ENCODE data around the gene FUT3.
"Not testable (repeated sequence)": the region's sequence is repeated elsewhere in the genome, so short reads cannot be mapped to it uniquely, and the experiment has no call there.

Gene FUT3

DNA sequence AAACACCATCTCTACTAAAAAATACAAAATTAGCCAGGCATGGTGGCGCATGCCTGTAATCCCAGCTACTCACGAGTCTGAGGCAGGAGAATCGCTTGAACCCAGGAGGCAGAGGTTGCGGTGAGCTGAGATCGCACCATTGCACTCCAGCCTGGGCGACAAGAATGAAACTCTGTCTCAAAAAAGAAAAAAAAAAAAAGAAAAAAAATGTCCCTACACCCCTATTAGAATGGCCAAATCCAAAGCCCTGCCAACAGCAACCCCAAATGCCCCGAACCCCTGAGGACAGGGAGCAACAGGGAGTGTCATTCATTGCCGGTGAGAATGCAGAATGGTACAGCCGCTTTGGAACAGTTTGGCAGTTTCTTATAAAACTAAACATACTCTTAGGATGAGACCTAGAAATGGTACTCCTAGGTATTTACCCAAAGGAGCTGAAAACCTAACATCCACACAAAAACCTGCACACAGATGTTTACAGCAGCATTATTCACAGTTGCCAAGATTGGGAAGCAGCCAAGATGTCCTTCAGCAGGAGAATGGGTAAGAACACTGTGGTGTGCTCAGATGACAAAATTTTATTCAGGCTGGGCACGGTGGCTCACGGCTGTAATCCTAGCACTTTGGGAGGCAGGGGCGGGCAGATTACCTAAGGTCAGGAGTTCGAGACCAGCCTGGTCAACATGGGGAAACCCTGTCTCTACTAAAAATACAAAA lies 32.1 kb upstream of the FUT3 start:
- not testable (repeated sequence) for DNase-seq (ENCODE audit: low read depth, low spot score); H3K4me3 ChIP-seq (ENCODE audit: low read length)

DNA sequence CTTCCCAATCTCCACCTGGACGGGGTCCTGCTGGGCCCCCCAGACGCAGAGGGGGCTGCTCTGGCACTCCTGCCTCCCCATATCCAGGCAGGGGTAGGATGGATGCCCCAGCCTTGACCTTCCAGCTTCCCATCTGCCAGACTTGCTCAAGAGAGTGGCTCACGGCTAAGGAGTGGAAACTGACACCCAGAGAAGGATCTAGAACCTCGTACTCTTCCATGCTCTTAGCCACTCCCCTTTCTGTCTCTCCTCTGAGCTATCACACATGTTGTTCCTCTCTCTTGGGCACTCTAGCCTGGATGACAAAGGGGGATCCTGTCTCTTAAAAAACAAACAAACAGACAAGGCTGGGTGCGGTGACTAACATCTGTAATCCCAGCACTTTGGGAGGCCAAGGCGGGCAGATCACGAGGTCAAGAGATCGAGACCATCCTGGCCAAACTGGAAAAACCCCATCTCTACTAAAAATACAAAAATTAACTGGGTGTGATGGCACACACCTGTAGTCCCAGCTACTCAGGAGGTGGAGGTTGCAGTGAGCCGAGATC lies 31.2 kb upstream of the FUT3 start:
- no peak overlapping the region for H3K4me3 ChIP-seq (ENCODE audit: low read length)
- DNase-seq (ENCODE audit: low read depth, low spot score), result no peak

DNA sequence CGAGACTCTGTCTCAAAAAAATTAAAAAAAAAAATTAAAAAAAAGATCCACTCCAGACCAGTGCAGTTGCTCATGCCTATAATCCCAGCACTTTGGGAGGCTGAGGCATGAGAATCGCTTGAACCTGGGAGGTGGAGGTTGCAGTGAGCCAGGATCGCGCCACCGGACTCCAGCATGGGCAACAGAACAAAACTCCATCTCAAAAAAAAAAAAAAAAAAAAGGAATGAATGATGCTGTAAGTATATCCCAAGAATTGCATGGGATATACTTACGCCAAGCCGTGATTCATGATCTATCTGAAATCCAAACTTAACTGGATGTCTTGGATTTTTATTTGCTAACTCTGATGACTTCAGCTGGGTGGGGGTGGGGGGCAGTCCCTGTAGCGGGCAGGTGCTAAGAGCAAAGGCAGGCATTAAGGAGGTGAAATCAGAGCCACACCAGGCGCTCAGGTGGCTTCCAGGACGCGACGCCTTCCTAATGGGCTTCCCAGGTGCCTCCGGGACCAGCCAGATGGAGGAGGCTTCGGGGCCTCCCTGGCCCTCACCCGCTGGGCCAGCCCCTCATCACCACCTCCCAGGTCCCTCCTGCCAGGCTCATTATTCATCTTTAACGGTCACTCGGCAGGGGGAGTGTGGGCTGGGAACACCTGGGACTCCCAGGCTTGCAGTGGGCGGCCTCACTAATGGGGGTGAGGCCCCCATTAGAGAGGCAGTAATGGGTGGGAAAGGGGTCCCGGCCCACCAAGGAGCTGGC lies 30.5 kb upstream of the FUT3 start:
- no peak overlapping the region for H3K4me3 ChIP-seq (ENCODE audit: low read length)

DNA sequence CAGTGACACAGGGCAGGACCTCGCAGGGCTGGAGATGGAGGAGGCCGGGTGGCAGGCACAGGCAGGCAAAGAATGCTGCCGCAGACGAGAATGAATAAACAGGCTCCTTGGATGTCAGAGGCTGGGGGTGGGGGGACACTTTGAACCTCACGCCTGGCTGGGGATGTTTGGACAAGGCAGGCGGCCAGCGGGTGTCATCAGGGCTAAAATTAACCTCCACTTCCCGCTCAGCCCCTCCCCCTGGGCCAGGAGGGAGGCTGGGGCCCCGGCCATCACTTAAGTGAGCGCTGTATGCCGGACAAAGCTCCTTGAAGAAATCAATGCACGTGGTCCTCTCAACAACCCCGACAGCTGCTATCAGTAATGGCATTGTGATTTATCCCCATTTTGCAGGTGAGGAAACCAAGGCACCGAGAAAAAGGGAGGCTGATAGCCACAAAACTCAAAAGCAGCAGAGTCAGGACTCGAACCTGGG lies 29.4 kb upstream of the FUT3 start:
- no peak for DNase-seq (ENCODE audit: low read depth, low spot score)
- H3K4me3 ChIP-seq (ENCODE audit: low read length), result no peak overlapping the region

More for the DNA sequence above, 30.5 kb upstream of the FUT3 start:
- DNase-seq (ENCODE audit: low read depth, low spot score), result no peak

DNA sequence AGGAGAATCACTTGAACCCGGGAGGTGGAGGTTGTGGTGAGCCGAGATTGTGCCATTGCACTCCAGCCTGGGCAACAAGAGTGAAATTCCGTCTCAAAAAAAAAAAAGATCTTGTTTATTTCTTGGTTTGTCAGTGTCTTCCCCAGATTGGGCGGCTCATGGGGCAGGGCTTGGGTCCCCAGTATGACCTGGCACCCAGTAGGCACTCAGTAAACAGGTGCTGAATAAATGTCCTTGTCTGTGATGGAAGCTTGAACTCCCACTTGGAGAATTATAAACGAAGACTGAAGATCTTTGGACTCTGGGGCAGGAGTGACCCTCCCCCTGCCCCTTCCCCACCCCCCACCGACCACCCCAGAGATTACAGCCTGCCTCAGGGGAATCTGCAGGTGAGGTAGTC lies 28.9 kb upstream of the FUT3 start:
- DNase-seq (ENCODE audit: low read depth, low spot score), result no peak
- no peak overlapping the region for H3K4me3 ChIP-seq (ENCODE audit: low read length)

DNA sequence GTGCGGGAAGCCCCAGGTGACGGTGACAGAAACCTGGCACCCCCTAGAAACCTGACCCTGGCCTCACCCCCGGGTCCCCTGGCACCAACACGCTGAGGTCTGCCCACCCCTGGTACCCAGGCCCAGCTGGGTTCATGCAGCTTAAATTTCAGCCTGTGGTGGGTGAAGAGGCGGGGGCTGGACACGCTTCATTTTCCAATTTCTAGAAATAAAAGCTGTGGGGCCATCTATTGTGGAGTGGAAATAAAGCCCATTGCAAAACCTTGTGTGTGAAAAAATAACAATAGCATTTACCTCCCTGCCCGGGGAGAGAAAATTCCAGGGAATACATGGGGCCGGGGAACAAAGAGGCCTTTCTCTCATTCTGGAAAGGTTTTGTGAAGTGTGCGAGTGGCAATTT lies 26.6 kb upstream of the FUT3 start:
- DNase-seq (ENCODE audit: low read depth, low spot score), result no peak
- no peak overlapping the region for H3K4me3 ChIP-seq (ENCODE audit: low read length)

DNA sequence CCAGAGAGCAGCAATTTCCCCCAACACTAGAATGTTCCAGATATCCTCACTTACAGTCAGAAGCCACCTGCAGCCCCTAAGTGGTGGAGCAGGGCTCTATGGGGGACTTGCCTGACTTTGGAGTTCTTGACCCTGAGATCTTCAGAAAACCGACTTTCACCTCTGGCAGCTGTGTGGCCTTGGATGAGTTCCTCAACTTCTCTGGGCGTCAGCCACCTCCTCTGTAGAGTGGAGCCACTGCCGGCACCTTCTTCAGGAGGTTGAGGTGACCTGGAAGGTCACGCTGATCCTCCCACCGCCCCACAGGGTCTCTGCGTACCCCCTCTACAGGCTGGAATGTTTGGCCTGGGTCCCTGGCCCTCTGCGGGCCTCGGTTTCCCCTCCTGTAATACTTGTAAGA lies 26.2 kb upstream of the FUT3 start:
- DNase-seq (ENCODE audit: low read depth, low spot score), result no peak
- no peak overlapping the region for H3K4me3 ChIP-seq (ENCODE audit: low read length)

DNA sequence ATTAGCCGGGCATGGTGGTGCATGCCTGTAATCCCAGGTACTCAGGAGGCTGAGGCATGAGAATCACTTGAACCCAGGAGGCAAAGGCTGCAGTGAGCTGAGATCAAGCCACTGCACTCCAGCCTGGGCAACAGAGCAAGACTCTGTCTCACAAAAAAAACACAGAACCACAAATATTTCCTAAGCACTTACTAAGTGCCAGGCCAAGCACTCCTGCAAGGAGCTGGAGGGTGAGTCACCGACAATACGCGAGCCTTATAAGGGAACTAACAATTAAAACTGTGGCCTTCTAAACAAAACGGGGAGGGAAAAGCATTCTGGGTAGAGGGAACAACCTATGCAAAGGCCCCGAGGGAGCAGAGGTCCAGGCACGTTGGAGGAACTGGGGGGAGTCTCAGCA lies 23.2 kb upstream of the FUT3 start:
- DNase-seq (ENCODE audit: low read depth, low spot score); H3K4me3 ChIP-seq (ENCODE audit: low read length): not testable (repeated sequence)

DNA sequence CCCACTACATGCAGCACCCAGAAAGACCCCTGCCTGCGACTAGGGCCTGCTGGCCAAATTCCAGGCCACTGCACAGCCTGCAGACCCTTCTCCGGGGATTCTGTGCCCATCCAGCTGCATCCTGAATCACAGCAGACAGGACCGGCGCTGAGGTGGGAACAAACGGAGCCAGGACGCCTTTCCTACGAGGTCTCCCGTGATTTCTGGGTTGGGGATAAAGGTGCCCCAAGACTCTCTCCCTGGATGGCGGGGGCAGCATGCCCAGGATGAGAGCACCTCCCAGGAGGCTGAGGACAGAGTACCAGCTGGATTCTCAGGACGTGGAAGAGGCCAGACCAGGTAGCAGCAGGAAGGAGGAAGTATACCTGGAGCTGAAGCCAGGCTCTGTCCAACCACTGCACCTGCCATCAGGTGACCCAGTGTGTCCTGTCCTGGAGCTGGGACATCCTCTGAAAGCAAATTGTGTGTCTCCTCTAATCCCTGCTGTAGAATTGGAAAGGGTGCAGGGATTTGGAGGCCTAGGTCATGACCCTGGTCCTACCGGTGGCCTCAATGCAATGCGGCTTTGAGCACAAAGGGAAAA lies 22.5 kb upstream of the FUT3 start:
- H3K4me3 ChIP-seq (ENCODE audit: low read length), result no peak overlapping the region
- no peak for DNase-seq (ENCODE audit: low read depth, low spot score)

DNA sequence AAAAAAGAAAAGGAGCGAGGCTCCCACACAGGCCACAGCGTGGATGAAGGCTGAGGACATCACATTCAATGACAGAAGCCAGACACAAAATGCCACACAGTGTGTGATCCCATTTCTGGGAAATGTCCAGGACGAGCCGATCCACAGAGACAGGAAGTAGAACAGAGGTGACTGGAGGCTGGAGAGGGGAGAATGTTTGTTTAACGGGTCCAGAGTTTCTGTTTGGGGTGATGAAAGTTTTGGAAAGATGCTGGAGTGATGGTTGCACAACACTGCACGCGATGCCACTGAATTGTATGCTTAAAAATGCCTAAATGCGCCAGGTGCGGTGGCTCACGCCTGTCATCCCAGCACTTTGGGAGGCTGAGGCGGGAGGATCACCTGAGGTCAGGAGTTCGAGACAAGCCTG lies 19.7 kb upstream of the FUT3 start:
- no peak for DNase-seq (ENCODE audit: low read depth, low spot score)
- H3K4me3 ChIP-seq (ENCODE audit: low read length), result no peak overlapping the region

DNA sequence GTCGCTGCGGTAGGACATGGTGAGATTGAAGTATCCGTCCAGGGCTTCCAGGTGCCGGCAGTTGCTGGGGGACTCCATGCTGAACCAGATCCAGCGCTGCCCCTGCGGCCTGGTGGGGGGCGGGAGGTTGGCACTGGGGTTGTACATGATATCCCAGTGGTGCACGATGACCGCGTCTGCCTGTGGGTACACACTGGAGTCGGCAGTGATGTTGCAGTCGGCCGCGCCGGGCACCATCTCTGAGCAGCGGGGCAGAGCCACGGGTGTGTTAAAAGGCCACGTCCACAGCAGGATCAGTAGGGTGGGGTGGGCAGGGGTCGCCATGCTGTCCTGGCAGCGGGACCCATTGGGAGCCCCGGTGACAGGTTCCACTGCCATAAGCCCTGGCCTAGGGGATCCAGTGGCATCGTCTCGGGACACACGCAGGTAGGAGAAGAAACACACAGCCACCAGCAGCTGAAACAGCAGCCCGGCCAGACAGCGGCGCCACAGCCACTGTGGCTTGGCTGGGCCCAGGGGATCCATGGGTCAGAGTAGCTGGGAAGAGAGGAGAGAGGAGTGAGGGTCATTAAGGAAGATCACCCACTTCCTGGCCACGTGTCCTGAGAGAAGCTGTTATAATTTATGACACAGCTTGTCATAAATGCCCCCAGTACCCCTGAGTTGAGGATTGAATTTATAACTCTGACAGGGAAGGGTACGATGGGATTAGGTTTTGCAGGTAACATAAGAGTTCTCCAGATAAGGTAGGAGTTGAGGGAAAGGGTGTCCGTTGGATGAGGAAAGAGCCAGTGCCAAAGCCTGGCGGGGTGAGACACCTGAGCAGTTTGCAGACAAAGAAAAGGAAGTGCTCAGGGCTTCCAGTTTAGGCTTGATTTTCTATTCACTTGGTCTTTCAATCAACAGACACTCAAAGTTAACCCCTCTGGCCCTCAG lies 16.2 kb upstream of the FUT3 start:
- H3K4me3 ChIP-seq (ENCODE audit: low read length), result no peak overlapping the region
- no peak for DNase-seq (ENCODE audit: low read depth, low spot score)

DNA sequence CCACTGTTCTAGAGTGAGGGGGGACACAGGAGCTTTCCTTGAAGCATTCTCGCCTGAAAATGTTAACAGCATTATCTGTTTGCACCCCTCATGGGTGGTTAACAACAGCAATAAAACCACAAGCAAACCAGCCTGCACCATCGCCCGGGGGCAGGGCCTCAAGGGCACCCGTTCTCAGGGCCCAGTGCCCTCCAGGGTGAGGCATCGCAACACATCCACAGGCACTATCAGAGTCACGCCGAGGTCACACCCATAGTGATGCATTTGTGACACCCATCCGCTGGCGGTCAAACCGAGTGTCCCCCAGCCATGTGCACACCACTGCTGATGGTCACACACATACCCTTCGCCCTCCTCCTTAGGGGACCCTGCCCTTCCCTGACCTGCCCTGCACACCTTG lies 14.5 kb upstream of the FUT3 start:
- no peak overlapping the region for H3K4me3 ChIP-seq (ENCODE audit: low read length)
- no peak for DNase-seq (ENCODE audit: low read depth, low spot score)

DNA sequence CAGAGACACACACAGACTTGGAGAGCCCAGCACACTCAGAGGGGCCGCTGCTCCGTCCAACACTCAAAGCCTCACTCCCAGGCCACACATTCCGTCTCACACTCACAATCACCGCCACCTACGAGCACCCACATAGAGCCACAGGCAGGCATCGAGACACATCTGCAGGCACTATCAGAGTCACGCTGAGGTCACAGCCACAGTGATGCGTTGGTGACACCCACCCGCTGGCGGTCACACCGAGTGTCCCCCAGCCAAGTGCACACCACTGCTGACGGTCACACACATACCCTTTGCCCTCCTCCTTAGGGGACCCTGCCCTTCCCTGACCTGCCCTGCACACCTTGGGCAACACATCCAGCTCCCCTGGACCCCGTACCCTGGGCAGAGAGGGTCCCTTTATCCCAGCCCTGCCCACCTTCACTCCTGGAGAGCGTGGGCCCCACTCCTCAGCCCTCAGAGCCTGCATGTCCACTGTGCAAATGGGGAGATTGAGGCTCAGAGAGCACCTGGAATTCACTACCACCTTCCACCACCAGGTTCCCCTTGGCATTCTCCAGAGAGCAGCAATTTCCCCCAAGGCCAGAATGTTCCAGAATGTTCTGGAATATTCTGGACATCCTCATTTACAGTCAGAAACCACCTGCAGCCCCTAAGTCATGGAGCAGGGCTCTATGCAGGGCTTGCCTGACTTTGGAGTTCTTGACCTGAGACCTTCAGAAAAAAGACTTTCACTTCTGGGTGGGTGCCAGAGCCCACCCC lies 13.7 kb upstream of the FUT3 start:
- peak; percentile 5 for DNase-seq (ENCODE audit: low read depth, low spot score)
- no peak overlapping the region for H3K4me3 ChIP-seq (ENCODE audit: low read length)

DNA sequence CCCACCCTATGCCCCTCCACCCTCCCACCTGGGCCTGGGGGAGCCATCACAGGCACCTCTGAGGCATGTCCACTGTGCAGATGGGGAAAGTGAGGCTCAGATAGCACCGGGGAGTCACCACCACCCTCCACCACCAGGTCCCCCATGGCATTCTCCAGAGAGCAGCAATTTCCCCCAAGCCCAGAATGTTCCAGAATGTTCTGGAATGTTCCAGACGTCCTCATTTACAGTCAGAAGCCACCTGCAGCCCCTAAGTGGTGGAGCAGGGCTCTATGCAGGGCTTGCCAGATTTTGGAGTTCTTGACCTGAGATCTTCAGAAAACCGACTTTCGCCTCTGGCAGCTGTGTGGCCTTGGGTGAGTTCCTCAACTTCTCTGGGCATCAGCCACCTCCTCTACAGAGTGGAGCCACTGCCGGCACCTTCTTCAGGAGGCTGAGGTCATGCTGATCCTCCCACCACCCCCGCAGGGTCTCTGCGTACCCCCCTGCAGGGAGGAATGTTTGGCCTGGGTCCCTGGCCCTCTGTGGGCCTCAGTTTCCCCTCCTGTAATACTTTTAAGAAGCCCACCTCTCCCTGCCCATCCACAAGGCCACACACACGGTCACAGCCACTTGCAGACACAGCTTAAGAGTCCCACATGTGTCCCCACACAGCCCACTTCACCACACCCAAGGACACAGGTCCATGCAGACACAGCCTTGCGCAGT lies 12.9 kb upstream of the FUT3 start:
- DNase-seq (ENCODE audit: low read depth, low spot score), result no peak
- no peak overlapping the region for H3K4me3 ChIP-seq (ENCODE audit: low read length)

DNA sequence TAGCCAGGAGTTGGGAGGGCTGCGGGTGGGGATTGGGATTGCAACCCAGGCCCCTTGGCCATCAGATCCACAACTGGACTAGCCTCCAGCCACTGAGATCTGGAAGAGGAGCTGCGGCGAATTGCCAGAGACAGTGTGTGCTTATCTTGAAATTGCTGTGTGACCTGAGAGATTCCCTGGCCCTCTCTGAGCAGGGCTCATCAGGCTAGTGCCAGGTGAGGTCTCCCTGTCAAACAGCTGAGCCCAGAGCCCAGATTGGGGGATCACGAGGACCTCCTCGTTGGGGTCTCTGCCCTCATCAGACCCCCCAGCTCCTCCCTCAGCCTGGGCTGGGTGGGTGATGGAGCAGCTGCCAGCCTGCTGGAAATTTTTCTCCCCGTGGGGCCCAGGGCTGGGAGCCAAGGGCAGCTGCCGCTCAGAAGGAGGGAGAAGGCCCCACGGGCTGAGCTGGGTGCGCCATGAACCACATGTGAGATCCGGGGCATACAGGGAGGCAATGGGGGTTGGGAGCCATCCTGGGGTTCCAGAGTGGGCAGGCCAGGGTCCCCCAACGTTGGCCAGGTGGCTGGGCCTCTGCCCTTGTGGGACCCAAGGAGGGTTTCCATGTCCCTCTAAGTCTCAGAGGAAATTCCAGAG lies 11.9 kb upstream of the FUT3 start:
- DNase-seq (ENCODE audit: low read depth, low spot score), result no peak
- no peak overlapping the region for H3K4me3 ChIP-seq (ENCODE audit: low read length)

DNA sequence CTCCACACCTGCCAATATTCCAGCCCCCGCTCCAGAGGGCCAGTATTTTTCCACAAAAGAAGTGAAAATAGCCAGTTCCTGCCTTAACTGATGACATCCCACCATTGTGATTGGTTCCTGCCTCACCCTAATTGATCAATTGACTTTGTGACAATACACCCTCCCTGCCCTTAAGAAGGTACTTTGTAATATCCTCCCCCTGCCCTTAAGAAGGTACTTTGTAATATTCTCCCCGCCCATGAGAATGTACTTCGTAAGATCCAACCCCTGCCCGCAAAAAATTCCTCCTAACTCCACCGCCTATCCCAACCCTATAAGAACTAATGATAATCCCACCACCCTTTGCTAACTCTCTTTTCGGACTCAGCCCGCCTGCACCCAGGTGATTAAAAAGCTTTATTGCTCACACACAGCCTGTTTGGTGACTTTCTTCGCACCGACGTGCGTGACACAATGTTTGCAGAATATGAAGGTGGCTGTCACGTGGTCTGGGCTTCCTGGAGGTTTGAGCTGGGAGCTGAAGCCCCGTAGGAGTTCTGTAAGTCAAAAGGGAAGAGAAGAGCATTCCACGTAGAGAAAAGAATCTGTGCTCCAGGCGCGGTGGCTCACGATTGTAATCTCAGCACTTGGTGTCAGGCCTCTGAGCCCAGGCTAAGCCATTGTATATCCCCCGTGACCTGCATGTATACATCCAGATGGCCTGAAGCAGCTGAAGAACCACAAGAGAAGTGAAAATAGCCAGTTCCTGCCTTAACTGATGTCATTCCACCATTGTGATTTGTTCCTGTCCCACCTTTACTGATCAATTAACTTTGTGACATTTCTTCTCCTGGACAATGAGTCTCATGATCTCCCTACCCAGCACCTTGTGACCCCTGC lies 6.2 kb upstream of the FUT3 start:
- H3K4me3 ChIP-seq (ENCODE audit: low read length), result no peak overlapping the region
- DNase-seq (ENCODE audit: low read depth, low spot score), result no peak

Measured in Jurkat, Clone E6-1 (cell line).